Stimulated activated CD8-positive, alpha-beta memory T cell treated with anti-CD3 and anti-CD28 coated beads, Interleukin-7, amount 100 ng/mL, for 1 hour (primary cell): ENCODE results near the gene TUBB4B.

Experiments
- DNase-seq, 2 donors: peaks; one replicate each; pipeline ENCODE4 v3.0.0-alpha.2; 2020; ENCODE audit warnings: low read depth in 2 of 2

TUBB4B gene

GRCh38 chr9:137212520-137212919 lies 28.6 kb upstream of the TUBB4B start:
- DNase-seq, result no peak

GRCh38 chr9:137213160-137214060 lies 27.7 kb upstream of the TUBB4B start:
- no peak for DNase-seq

- DNase-seq, result no peak
Observed at GRCh38 chr9:137214620-137215019, 26.5 kb upstream of the TUBB4B start.

- DNase-seq, result no peak
Observed at GRCh38 chr9:137215196-137215986, 25.7 kb upstream of the TUBB4B start.

- DNase-seq, result no peak
Observed at GRCh38 chr9:137216188-137216965, 24.7 kb upstream of the TUBB4B start.

GRCh38 chr9:137217276-137218211 lies 23.5 kb upstream of the TUBB4B start:
- no peak for DNase-seq

- DNase-seq, result no peak
Observed at GRCh38 chr9:137218212-137218753, 22.8 kb upstream of the TUBB4B start.

GRCh38 chr9:137218754-137219271 lies 22.3 kb upstream of the TUBB4B start:
- DNase-seq, result no peak

GRCh38 chr9:137219757-137220316 lies 21.2 kb upstream of the TUBB4B start:
- no peak for DNase-seq

- DNase-seq, result no peak
Observed at GRCh38 chr9:137220317-137221094, 20.6 kb upstream of the TUBB4B start.

GRCh38 chr9:137221095-137221505 lies 20.0 kb upstream of the TUBB4B start:
- DNase-seq, result no peak

GRCh38 chr9:137221506-137222111 lies 19.5 kb upstream of the TUBB4B start:
- no peak for DNase-seq

GRCh38 chr9:137222190-137223077 lies 18.7 kb upstream of the TUBB4B start, which contains the start of gene RNF208:
Gene RNF208 (minus strand): TSS chr9:137222240. CDS start chr9:137221212, 1,028 bp downstream.
- no peak for DNase-seq

- peak; percentile 92 to 96 for DNase-seq
Observed at GRCh38 chr9:137223078-137223970, 17.8 kb upstream of the TUBB4B start.

- DNase-seq, result no peak
Observed at GRCh38 chr9:137224830-137225694, 16.0 kb upstream of the TUBB4B start, which contains the start of gene CYSRT1. Gene CYSRT1 (plus strand): TSS chr9:137225174. CDS start chr9:137225622, 448 bp downstream.
